GM18511 (cell line): ENCODE data around the gene ATIC.

Source experiments
- ATAC-seq: cut with Tn5 transposase; IDR thresholded peaks from one replicate; pipeline ENCODE4 v1.9.1; 2021; ENCODE audit warnings: mild to moderate bottlenecking, moderate library complexity; ENCODE audit not compliant: unreplicated experiment

ATIC gene

GRCh38 chr2:215396595-215397313, 84.9 kb downstream of the ATIC start:
- ATAC-seq = no peak

- no peak for ATAC-seq
Observed at GRCh38 chr2:215397632-215398341, 85.9 kb downstream of the ATIC start.

GRCh38 chr2:215399067-215399716, 87.3 kb downstream of the ATIC start:
- no peak for ATAC-seq
